Mesothelial cell of epicardium (in vitro differentiated cells): ENCODE data around the gene PHF21B. TPM values are rescaled to one million over a fixed set of nuclear protein-coding genes. Genes with fewer than 3 reads are reported as not detected.

Experiments used
- DNase-seq, 2 experiments: peaks; one replicate each; pipeline ENCODE4 v3.0.0; 2021; ENCODE audit warnings: low spot score in 2 of 2; ENCODE audit not compliant: unreplicated experiment in 2 of 2
- H3K27ac Mint-ChIP-seq: 2 replicates; pipeline ENCODE4 v1.8.0; 2021; ENCODE audit warnings: mixed read lengths
- H3K27me3 Mint-ChIP-seq: 2 replicates; pipeline ENCODE4 v1.8.0; 2021; ENCODE audit warnings: low read depth, mixed read lengths
- H3K36me3 Mint-ChIP-seq: 2 replicates; pipeline ENCODE4 v1.8.0; 2021; ENCODE audit warnings: mixed read lengths
- H3K4me1 Mint-ChIP-seq: 2 replicates; pipeline ENCODE4 v1.8.0; 2021; ENCODE audit warnings: mixed read lengths
- H3K4me3 Mint-ChIP-seq: 2 replicates; pipeline ENCODE4 v1.8.0; 2021; ENCODE audit warnings: mild to moderate bottlenecking, moderate library complexity, mixed read lengths
- H3K9me3 Mint-ChIP-seq: 2 replicates; pipeline ENCODE4 v1.8.0; 2021; ENCODE audit warnings: mixed read lengths
- total RNA-seq: library from RNA; stranded (reverse); gene quantifications from 3 replicates; pipeline ENCODE4 v1.2.1, GENCODE V29; 2021
- TF ChIP-seq, protein P1 (sequence below): fragments of 200-600 bp; sonication (generic); IDR thresholded peaks from one replicate; pipeline ENCODE4 v1.5.0; 2021; ENCODE audit warnings: antibody characterized with exemption; ENCODE audit not compliant: unreplicated experiment

PHF21B gene
- total RNA-seq, 1 donor from 2014 or later, result 8.6 TPM

DNA sequence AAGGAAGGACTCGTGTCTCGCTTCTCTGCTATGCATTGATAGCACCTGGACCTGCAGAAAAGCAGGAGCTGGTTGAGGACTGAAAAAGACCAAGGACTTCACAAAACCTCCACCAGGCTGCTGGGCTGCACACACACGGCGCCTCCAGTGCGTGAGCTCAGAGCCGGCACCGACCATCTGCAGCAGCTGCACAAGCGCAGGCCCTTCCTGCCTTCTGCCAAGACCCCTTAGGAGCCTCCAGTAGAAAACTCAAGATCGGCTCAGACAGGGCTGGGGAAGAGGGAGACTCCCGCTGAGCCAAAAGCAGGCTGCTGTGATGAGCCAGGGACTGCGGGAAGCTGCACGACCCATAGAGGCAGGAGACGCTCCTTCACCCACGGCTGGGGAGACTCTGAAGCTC lies 70.9 kb downstream of the PHF21B start:
- Mint-ChIP-seq H3K4me3 (no peak overlapping the region), H3K9me3 (no peaks in the 10 kb centered on the region), H3K27ac (no peak overlapping the region), H3K4me1 (no peaks in the 10 kb centered on the region), H3K36me3 (no peaks in the 10 kb centered on the region), H3K27me3 (peaks cover 68% of the 10 kb centered on the region)
- TF ChIP-seq, protein P1, sequence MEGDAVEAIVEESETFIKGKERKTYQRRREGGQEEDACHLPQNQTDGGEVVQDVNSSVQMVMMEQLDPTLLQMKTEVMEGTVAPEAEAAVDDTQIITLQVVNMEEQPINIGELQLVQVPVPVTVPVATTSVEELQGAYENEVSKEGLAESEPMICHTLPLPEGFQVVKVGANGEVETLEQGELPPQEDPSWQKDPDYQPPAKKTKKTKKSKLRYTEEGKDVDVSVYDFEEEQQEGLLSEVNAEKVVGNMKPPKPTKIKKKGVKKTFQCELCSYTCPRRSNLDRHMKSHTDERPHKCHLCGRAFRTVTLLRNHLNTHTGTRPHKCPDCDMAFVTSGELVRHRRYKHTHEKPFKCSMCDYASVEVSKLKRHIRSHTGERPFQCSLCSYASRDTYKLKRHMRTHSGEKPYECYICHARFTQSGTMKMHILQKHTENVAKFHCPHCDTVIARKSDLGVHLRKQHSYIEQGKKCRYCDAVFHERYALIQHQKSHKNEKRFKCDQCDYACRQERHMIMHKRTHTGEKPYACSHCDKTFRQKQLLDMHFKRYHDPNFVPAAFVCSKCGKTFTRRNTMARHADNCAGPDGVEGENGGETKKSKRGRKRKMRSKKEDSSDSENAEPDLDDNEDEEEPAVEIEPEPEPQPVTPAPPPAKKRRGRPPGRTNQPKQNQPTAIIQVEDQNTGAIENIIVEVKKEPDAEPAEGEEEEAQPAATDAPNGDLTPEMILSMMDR, result no peak
- DNase-seq, result no peak

DNA sequence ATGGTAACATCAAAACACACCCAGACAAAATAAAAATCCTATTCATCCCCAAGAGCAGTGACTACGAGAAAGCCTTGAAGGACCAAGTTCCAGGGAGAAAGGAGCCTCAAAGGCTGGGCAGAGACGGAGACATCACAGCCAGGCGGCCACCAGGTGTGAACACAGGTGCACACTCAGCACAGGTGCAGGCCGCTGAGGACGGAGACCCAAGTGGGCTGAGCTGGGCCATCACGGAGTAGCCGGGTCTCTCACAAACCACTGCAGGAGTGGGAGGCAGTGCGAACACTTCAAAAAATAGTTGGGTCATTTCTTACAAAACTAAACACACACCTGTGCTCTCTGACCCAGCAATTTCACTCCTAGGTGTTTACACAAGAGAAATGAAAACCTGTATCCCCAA lies 72.6 kb downstream of the PHF21B start:
- Mint-ChIP-seq H3K9me3 (no peaks in the 10 kb centered on the region), H3K27me3 (peaks cover 79% of the 10 kb centered on the region), H3K36me3 (no peaks in the 10 kb centered on the region), H3K4me3 (no peak overlapping the region), H3K4me1 (no peaks in the 10 kb centered on the region), H3K27ac (no peak overlapping the region)
- DNase-seq, result no peak
- TF ChIP-seq, protein P1, result no peak

DNA sequence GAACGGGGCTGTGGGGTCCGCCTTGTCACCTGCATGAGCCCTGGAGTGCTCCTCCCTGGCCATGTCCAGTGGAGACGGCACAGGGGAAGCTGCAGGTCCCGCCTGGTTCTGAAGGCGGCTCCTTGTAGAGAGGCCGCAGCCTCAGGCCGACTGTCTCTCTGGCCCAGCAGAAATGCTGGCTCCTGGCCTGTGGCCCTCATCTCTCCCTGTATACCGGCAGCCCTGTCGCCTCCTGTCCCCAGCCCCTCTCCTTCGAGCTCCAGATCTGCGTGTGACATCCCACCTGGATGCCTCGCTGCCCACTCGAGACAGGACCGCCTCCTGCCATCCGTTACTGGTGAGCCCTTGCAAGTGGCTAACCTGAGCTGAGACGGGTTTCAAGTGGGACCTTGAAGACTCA lies 73.6 kb downstream of the PHF21B start:
- H3K4me1 Mint-ChIP-seq, result no peaks in the 10 kb centered on the region
- no peak overlapping the region for H3K27ac Mint-ChIP-seq
- no peak overlapping the region for H3K4me3 Mint-ChIP-seq
- no peak for DNase-seq
- H3K27me3 Mint-ChIP-seq, result peaks cover 77% of the 10 kb centered on the region
- no peaks in the 10 kb centered on the region for H3K36me3 Mint-ChIP-seq
- no peaks in the 10 kb centered on the region for H3K9me3 Mint-ChIP-seq
- TF ChIP-seq, protein P1, result no peak

GRCh38 chr22:44935724-44936123 lies 74.1 kb downstream of the PHF21B start:
- no peaks in the 10 kb centered on the region for H3K36me3 Mint-ChIP-seq
- TF ChIP-seq, protein P1, result no peak
- no peak for DNase-seq
- H3K9me3 Mint-ChIP-seq, result no peaks in the 10 kb centered on the region
- H3K27me3 Mint-ChIP-seq, result peaks cover 76% of the 10 kb centered on the region
- no peak overlapping the region for H3K27ac Mint-ChIP-seq
- H3K4me1 Mint-ChIP-seq, result no peaks in the 10 kb centered on the region
- no peak overlapping the region for H3K4me3 Mint-ChIP-seq

- peaks cover 6% of the 10 kb centered on the region for H3K4me1 Mint-ChIP-seq
- TF ChIP-seq, protein P1, result no peak
Observed at GRCh38 chr22:44934454-44934735, 75.4 kb downstream of the PHF21B start.

More at GRCh38 chr22:44934454-44934735, 75.4 kb downstream of the PHF21B start:
- Mint-ChIP-seq H3K27ac (no peak overlapping the region), H3K27me3 (peaks cover 70% of the 10 kb centered on the region), H3K4me3 (no peak overlapping the region), H3K9me3 (no peaks in the 10 kb centered on the region), H3K36me3 (no peaks in the 10 kb centered on the region)
- DNase-seq, result no peak
